ENCODE measurements around the gene ZNF716.
"Not testable (repeated sequence)": the region's sequence is repeated elsewhere in the genome, so short reads cannot be mapped to it uniquely, and the experiment has no call there.

The ZNF716 gene

DNA sequence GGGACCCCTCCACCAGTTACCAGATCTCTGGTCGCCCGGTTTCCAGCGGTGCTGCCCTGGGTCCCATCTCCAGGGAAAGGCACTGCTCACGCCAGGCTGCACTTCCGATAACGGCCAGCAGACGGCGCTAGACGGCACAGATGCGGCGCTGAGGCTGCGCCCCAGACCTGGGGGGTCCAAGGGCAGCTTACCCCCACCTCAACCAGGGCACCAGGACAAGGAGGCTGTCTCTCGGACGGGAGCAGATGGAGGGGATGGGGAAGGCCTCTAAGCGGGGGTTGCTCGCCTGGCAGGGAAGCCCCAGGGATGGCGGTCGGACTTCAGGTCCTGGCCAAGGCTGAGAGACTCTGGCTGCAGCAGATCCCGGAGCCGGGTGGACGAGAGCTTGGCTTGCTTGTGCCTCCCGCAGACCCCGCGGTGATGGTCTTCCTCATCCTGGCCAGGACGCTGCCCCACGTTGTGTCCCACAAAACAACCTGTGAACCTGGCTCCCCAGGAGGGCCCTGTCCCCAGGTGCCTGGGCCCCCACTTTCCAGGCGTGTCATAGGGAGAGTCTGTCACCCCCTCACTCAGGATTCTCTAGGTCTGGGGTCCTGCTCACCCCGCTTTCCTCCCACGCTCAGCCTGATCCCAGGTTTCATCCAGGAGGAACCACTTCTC lies 23.9 kb upstream of the ZNF716 start:
- no peak for DNase-seq (ENCODE audit: low read depth, low spot score)

DNA sequence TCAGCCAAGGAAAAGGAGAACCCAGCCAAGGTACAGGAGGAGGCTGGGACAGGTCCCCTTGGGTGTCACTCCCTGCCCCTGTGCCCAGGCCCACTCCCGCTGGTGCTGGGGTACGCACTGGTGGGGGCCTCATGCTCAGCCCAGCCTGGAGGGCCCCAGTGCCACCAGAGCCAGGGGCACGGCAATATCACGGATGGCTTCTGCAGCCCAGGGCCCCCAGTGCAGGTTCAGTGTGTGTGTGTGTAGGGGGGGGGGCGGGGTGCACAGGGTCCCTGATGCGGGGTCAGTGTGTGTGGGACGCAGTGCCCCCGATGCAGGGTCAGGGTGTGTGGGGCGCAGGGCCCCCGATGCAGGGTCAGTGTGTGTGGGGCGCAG lies 23.4 kb upstream of the ZNF716 start:
- no peak for DNase-seq (ENCODE audit: low read depth, low spot score)

GRCh38 chr7:57427146-57427545 lies 22.8 kb upstream of the ZNF716 start:
- DNase-seq (ENCODE audit: low read depth, low spot score), result no peak

- DNase-seq (ENCODE audit: low read depth, low spot score), result no peak
Observed at GRCh38 chr7:57427594-57427993, 22.4 kb upstream of the ZNF716 start.

GRCh38 chr7:57432583-57432982 lies 17.4 kb upstream of the ZNF716 start:
- DNase-seq (ENCODE audit: low read depth, low spot score), result no peak

GRCh38 chr7:57437581-57437980 lies 12.4 kb upstream of the ZNF716 start:
- DNase-seq (ENCODE audit: low read depth, low spot score), result no peak

- no peak for DNase-seq (ENCODE audit: low read depth, low spot score)
Observed at GRCh38 chr7:57438244-57438643, 11.7 kb upstream of the ZNF716 start.

DNA sequence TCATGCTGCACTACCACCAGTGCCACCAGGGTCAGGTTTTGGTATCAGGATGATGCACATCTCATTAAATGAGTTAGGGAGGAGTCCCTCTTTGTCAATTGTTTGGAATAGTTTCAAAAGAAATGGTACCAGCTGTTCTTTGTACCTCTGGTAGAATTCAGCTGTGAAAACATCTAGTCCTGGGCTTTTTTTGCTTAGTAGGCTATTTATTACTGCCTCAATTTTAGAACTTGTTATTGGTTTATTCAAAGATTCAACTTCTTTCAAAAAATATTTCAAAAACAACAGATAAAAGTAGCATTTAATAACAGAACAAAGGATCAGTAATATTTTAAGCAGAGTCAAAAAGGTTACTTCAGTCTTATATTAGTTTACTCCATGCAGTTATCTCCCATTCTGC lies 6.4 kb upstream of the ZNF716 start:
- no peak for DNase-seq (ENCODE audit: low read depth, low spot score)

DNA sequence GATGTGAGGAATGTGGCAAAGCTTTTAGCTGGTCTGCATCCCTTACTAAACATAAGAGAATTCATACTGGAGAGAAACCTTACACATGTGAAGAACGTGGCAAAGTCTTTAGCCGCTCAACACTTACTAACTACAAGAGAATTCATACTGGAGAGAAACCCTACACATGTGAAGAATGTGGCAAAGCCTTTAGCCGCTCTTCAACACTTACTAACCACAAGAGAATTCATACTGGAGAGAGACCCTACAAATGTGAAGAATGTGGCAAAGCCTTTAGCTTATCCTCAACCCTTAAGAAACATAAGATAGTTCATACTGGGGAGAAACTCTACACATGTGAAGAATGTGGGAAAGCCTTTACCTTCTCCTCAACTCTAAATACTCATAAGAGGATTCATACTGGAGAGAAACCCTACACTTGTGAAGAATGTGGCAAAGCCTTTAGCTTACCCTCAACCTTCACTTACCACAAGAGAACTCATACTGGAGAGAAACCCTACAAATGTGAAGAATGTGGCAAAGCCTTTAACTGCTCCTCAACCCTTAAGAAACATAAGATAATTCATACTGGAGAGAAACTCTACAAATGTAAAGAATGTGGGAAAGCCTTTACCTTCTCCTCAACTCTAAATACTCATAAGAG lies 19.3 kb downstream of the ZNF716 start:
- not testable (repeated sequence) for DNase-seq (ENCODE audit: low read depth, low spot score)

- not testable (repeated sequence) for DNase-seq (ENCODE audit: low read depth, low spot score)
Observed at GRCh38 chr7:57480304-57480703, 30.3 kb downstream of the ZNF716 start.

DNA sequence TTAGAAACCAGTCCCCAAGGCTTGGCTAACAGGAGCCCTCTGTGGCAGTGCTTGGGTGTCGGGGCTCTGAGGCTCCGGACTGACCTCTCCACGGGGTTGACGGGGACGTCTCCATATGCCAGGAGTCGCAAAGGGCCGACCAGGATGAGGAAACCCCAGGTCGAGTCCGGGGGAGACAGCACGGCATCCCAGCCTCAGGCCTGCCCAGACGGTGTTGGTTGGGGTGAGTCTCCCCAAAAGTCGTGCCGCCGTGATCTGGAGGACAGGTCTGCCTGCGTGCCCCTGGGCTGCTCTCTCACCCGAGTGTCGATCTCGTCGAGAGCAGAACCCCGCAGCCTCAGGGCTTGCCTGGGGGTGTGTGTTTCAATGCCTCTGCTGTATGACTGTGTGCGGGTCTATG lies 35.0 kb downstream of the ZNF716 start:
- not testable (repeated sequence) for DNase-seq (ENCODE audit: low read depth, low spot score)

- no peak for DNase-seq (ENCODE audit: low read depth, low spot score)
Observed at GRCh38 chr7:57487957-57488356, 38.0 kb downstream of the ZNF716 start.

DNA sequence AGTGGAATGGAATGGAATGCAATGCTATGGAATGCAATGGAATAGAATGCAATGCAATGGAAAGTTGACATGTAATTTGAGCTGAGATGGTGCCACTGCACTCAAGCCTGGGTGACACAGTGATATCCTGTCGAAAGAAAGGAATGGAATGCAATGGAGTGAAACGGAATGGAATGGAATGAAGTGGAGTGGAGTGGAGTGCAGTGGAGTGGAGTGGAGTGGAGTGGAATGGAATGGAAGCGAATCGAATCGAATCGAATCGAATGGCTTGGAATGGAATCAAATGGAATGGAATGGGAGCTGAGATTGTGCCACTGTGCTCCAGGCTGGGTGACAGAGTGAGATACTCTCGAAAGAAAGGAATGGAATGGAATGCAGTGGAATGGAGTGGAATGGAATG lies 45.1 kb downstream of the ZNF716 start:
- not testable (repeated sequence) for DNase-seq (ENCODE audit: low read depth, low spot score)

DNA sequence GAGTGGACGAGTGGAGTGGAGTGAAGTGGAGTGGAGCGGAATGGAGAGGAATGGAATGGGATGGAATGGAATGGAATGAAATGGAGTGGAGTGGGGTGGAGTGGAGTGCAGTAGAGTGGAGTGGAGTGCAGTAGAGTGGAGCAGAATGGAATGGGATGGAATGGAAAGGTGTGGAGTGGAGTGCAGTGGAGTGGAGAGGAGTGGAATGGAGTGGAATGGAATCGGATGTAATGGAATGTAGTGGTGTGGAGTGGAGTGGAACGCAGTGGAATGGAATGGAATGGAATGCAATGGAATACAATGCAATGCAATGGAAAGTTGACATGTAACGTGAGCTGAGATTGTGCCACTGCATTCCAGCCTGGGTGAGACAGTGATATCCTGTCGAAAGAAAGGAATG lies 46.4 kb downstream of the ZNF716 start:
- no peak for DNase-seq (ENCODE audit: low read depth, low spot score)

- DNase-seq (ENCODE audit: low read depth, low spot score), result no peak
Observed at GRCh38 chr7:57505176-57505575, 55.2 kb downstream of the ZNF716 start.

Data from astrocyte of the hippocampus (primary cell).